A549 treated with GW870086 at 1 μM for 4 hours (cell line): ENCODE data around the gene SPI1. TPM values are rescaled to one million over a fixed set of nuclear protein-coding genes. Genes with fewer than 3 reads are reported as not detected.

ENCODE experiments used
- total RNA-seq: library from RNA; stranded (reverse); fragments of 200-300 nt; extraction: Qiagen RNA extraction; gene quantifications from 5 replicates; pipeline ENCODE4 v1.2.3, GENCODE V29; 2022; ENCODE audit warnings: low read depth

Gene SPI1
- total RNA-seq = 0.15 TPM in 1 of 5 replicates, not detected in the others

GRCh38 chr11:47378010-47378835 is at the start of gene SPI1:
TSS of gene SPI1 (minus strand) at chr11:47378547. CDS start at chr11:47378353, 194 bp downstream.

GRCh38 chr11:47426062-47426956 is 48.0 kb upstream of the SPI1 start, which contains the start of gene PSMC3:
TSS of gene PSMC3 (minus strand) at chr11:47426439. CDS start at chr11:47426279, 160 bp downstream.

GRCh38 chr11:47407746-47408590 is 29.6 kb upstream of the SPI1 start, which contains the start of gene SLC39A13:
TSS of gene SLC39A13 (plus strand) at chr11:47408590. CDS start at chr11:47410095, 1,505 bp downstream.

GRCh38 chr11:47352556-47352955 is 25.8 kb downstream of the SPI1 start, which contains the start of gene MYBPC3:
TSS of gene MYBPC3 (minus strand) at chr11:47352702. CDS start at chr11:47352647, 55 bp downstream.

Other genes with a start within 250 kb of the SPI1 start
- gene ARFGAP2, start 201.7 kb downstream of the SPI1 start, total RNA-seq = 25.9 to 36.5 TPM (median 26.6 TPM) in 5 replicates
- gene PACSIN3, start 192.1 kb downstream of the SPI1 start, total RNA-seq = 23.4 to 32.4 TPM (median 27.0 TPM) in 5 replicates
- gene DDB2, start 163.6 kb downstream of the SPI1 start, total RNA-seq = 76.4 to 93.2 TPM (median 83.3 TPM) in 5 replicates
- gene ACP2, start 129.7 kb downstream of the SPI1 start, total RNA-seq = 21.5 to 31.5 TPM (median 22.8 TPM) in 5 replicates
- 7.0 to 14.2 TPM (median 12.7 TPM) in 5 replicates for gene NR1H3, start 120.6 kb downstream of the SPI1 start, total RNA-seq
- 18.5 to 24.3 TPM (median 21.0 TPM) in 5 replicates for gene MADD, start 108.4 kb downstream of the SPI1 start, total RNA-seq
- 0.02 to 0.10 TPM (median 0.06 TPM) in 5 replicates for gene MYBPC3, start 25.8 kb downstream of the SPI1 start, total RNA-seq
- 49.5 to 58.9 TPM (median 53.1 TPM) in 5 replicates for gene SLC39A13, start 30.0 kb upstream of the SPI1 start, total RNA-seq
- 180 to 224 TPM (median 193 TPM) in 5 replicates for gene PSMC3, start 47.9 kb upstream of the SPI1 start, total RNA-seq
- gene RAPSN, start 70.6 kb upstream of the SPI1 start, total RNA-seq = 0.07 to 0.10 TPM in 2 of 5 replicates, not detected in the others
- gene CELF1, start 174.6 kb upstream of the SPI1 start, total RNA-seq = 41.4 to 50.5 TPM (median 49.2 TPM) in 5 replicates
- 63.3 to 79.2 TPM (median 76.2 TPM) in 5 replicates for gene PTPMT1, start 187.1 kb upstream of the SPI1 start, total RNA-seq
- 17.4 to 19.9 TPM (median 18.5 TPM) in 5 replicates for gene KBTBD4, start 200.4 kb upstream of the SPI1 start, total RNA-seq
- gene NDUFS3, start 200.5 kb upstream of the SPI1 start, total RNA-seq = 111 to 148 TPM (median 135 TPM) in 5 replicates
- not detected in 5 replicates for gene FAM180B, start 208.1 kb upstream of the SPI1 start, total RNA-seq
- 0.07 to 0.09 TPM in 2 of 5 replicates, not detected in the others for gene C1QTNF4, start 215.9 kb upstream of the SPI1 start, total RNA-seq